ENCODE data around the gene NUCB1. TPM values are rescaled to one million over a fixed set of nuclear protein-coding genes. Genes with fewer than 3 reads are reported as not detected.
A peak's percentile ranks its signal among the peaks of the same experiment; 100 is the strongest.

The NUCB1 gene
- total and polyA plus RNA-seq, 9 of the 15 experiments (the other 6 are each of a cell fraction or from before 2014, with no cell fraction given), result 3.1 to 153 (median 71.7) TPM

DNA sequence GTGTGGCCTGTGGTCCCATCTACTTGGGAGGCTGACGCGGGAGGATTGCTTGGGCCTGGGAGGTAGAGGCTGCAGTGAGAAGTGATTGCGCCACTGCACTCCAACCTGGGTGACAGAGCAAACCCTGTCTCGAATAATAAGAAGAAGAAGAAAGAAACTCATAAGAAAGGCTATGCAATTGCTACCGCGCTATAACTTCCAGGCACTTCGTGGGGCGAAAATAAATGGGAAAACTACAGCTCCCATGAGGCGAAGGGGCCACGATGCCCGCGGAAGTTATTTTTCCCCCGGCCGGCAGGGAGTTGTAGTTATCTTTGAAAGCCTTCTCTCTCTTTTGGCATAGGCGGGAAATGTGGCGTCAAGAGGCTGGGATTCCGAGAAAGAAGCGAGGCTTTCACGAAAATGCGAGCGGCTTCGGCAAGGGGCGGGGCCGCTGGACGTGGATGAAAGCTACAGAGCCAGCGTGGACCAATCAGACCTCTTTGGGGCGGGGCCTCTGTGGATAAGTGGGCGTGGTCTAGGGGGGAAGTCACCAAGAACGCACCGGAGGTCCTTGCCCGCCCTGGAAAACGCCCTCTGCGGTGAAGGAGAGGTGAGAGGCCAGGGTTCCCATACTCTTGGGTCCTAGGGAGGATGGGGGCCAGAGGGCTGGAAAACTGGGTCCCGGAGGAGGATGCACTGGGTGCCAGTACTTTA is at the start of gene NUCB1 (continued):
- TF ChIP-seq, protein P1, sequence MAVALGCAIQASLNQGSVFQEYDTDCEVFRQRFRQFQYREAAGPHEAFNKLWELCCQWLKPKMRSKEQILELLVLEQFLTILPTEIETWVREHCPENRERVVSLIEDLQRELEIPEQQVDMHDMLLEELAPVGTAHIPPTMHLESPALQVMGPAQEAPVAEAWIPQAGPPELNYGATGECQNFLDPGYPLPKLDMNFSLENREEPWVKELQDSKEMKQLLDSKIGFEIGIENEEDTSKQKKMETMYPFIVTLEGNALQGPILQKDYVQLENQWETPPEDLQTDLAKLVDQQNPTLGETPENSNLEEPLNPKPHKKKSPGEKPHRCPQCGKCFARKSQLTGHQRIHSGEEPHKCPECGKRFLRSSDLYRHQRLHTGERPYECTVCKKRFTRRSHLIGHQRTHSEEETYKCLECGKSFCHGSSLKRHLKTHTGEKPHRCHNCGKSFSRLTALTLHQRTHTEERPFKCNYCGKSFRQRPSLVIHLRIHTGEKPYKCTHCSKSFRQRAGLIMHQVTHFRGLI (CRISPR knock-in tag; IDR thresholded peaks at IDR 0.05), result no peak
- no peak for TF ChIP-seq RFX5 (IDR thresholded peaks at IDR 0.05; ENCODE audit: low read depth, low read length)
- TF ChIP-seq, protein P2, sequence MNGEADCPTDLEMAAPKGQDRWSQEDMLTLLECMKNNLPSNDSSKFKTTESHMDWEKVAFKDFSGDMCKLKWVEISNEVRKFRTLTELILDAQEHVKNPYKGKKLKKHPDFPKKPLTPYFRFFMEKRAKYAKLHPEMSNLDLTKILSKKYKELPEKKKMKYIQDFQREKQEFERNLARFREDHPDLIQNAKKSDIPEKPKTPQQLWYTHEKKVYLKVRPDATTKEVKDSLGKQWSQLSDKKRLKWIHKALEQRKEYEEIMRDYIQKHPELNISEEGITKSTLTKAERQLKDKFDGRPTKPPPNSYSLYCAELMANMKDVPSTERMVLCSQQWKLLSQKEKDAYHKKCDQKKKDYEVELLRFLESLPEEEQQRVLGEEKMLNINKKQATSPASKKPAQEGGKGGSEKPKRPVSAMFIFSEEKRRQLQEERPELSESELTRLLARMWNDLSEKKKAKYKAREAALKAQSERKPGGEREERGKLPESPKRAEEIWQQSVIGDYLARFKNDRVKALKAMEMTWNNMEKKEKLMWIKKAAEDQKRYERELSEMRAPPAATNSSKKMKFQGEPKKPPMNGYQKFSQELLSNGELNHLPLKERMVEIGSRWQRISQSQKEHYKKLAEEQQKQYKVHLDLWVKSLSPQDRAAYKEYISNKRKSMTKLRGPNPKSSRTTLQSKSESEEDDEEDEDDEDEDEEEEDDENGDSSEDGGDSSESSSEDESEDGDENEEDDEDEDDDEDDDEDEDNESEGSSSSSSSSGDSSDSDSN (IDR thresholded peaks at IDR 0.05; ENCODE audit: borderline replicate concordance in 1 of 2, low read depth in 2 of 2, low read length in 2 of 2), result peak in 1 of 2 experiments; percentile 56; a peak in 2 of 4 replicates
- TF ChIP-seq CAMTA2 (CRISPR knock-in tag; conservative IDR thresholded peaks at IDR 0.05), result no peak
- TF ChIP-seq RBM25 (IDR thresholded peaks at IDR 0.05; ENCODE audit: low read depth, low read length, severe bottlenecking), result peak; percentile 19
- TF ChIP-seq, protein P3, sequence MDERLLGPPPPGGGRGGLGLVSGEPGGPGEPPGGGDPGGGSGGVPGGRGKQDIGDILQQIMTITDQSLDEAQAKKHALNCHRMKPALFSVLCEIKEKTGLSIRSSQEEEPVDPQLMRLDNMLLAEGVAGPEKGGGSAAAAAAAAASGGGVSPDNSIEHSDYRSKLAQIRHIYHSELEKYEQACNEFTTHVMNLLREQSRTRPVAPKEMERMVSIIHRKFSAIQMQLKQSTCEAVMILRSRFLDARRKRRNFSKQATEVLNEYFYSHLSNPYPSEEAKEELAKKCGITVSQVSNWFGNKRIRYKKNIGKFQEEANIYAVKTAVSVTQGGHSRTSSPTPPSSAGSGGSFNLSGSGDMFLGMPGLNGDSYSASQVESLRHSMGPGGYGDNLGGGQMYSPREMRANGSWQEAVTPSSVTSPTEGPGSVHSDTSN (CRISPR knock-in tag; IDR thresholded peaks at IDR 0.05; ENCODE audit: low read depth), result no peak
- TF ChIP-seq, protein P3 (tag; conservative IDR thresholded peaks at IDR 0.05; ENCODE audit: low read depth), result no peak
- peak in 1 of 3 experiments; percentile 31 for TF ChIP-seq YY1 (IDR thresholded peaks at IDR 0.05; ENCODE audit: borderline replicate concordance in 1 of 3, control insufficient read depth in 1 of 3, extremely low read depth in 1 of 3, insufficient read depth in 3 of 3, insufficient read length in 1 of 3, insufficient replicate concordance in 2 of 3, low read depth in 1 of 3, low read length in 2 of 3)
- peak; percentile 60; the same call in 1 of the 2 replicates for TF ChIP-seq ETV5 (CRISPR knock-in tag; IDR thresholded peaks at IDR 0.05; ENCODE audit: low read depth)
- TF ChIP-seq, protein P4, sequence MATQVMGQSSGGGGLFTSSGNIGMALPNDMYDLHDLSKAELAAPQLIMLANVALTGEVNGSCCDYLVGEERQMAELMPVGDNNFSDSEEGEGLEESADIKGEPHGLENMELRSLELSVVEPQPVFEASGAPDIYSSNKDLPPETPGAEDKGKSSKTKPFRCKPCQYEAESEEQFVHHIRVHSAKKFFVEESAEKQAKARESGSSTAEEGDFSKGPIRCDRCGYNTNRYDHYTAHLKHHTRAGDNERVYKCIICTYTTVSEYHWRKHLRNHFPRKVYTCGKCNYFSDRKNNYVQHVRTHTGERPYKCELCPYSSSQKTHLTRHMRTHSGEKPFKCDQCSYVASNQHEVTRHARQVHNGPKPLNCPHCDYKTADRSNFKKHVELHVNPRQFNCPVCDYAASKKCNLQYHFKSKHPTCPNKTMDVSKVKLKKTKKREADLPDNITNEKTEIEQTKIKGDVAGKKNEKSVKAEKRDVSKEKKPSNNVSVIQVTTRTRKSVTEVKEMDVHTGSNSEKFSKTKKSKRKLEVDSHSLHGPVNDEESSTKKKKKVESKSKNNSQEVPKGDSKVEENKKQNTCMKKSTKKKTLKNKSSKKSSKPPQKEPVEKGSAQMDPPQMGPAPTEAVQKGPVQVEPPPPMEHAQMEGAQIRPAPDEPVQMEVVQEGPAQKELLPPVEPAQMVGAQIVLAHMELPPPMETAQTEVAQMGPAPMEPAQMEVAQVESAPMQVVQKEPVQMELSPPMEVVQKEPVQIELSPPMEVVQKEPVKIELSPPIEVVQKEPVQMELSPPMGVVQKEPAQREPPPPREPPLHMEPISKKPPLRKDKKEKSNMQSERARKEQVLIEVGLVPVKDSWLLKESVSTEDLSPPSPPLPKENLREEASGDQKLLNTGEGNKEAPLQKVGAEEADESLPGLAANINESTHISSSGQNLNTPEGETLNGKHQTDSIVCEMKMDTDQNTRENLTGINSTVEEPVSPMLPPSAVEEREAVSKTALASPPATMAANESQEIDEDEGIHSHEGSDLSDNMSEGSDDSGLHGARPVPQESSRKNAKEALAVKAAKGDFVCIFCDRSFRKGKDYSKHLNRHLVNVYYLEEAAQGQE (IDR thresholded peaks at IDR 0.05; ENCODE audit: borderline replicate concordance), result peak; percentile 14; the same call in 1 of the 2 replicates
- TF ChIP-seq, protein P4 (CRISPR knock-in tag; IDR thresholded peaks at IDR 0.05; ENCODE audit: low read depth), result no peak
